Upper lobe of left lung (tissue), 4 donors: ENCODE results near the gene LILRB3.
"Not testable (repeated sequence)": the region's sequence is repeated elsewhere in the genome, so short reads cannot be mapped to it uniquely, and the experiment has no call there.

Source experiments
- EP300 ChIP-seq, 4 donors: sonication (generic); formaldehyde crosslinking; IDR thresholded peaks; one replicate each; pipeline ENCODE4 v1.5.1; 2017; ENCODE audit warnings: antibody characterized with exemption in 4 of 4, control low read depth in 2 of 4
- POLR2A ChIP-seq, 4 donors: fragments of 450-650 bp; IDR thresholded peaks; one replicate each; pipeline ENCODE4 v1.5.1; 2016 to 2017; ENCODE audit warnings: antibody characterized with exemption in 4 of 4, mild to moderate bottlenecking in 2 of 4
- TF ChIP-seq, protein P1 (sequence below), 6 experiments: fragments of 450-650 bp in 4 of 6; fragments of 200-600 bp in 2 of 6; sonication (generic) in 2 of 6; IDR thresholded peaks; one replicate each; pipeline ENCODE4 v1.5.1; 2016 to 2019; ENCODE audit warnings: antibody characterized with exemption in 6 of 6

GRCh38 chr19:54223937-54224281 is 1.1 kb upstream of the LILRB3 start:
- TF ChIP-seq, protein P1, sequence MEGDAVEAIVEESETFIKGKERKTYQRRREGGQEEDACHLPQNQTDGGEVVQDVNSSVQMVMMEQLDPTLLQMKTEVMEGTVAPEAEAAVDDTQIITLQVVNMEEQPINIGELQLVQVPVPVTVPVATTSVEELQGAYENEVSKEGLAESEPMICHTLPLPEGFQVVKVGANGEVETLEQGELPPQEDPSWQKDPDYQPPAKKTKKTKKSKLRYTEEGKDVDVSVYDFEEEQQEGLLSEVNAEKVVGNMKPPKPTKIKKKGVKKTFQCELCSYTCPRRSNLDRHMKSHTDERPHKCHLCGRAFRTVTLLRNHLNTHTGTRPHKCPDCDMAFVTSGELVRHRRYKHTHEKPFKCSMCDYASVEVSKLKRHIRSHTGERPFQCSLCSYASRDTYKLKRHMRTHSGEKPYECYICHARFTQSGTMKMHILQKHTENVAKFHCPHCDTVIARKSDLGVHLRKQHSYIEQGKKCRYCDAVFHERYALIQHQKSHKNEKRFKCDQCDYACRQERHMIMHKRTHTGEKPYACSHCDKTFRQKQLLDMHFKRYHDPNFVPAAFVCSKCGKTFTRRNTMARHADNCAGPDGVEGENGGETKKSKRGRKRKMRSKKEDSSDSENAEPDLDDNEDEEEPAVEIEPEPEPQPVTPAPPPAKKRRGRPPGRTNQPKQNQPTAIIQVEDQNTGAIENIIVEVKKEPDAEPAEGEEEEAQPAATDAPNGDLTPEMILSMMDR (IDR thresholded peaks at IDR 0.05), result not testable (repeated sequence)
- TF ChIP-seq POLR2A, EP300 (IDR thresholded peaks at IDR 0.05): not testable (repeated sequence)
